SK-N-SH treated with all-trans-retinoic acid at 6 μM for 48 hours (cell line): ENCODE measurements around the gene ZNF276.

Source experiments
- PPARA ChIP-seq: fragments of 250-450 bp; sonication (Bioruptor Pico); IDR thresholded peaks from 2 replicates; pipeline ENCODE4 v1.5.0; 2020; ENCODE audit warnings: mild to moderate bottlenecking, borderline replicate concordance
- TF ChIP-seq, protein P1 (sequence below): fragments of 250-450 bp; sonication (Bioruptor Pico); IDR thresholded peaks from 2 replicates; pipeline ENCODE4 v1.5.1; 2020; ENCODE audit warnings: low read depth, mild to moderate bottlenecking, moderate library complexity

DNA sequence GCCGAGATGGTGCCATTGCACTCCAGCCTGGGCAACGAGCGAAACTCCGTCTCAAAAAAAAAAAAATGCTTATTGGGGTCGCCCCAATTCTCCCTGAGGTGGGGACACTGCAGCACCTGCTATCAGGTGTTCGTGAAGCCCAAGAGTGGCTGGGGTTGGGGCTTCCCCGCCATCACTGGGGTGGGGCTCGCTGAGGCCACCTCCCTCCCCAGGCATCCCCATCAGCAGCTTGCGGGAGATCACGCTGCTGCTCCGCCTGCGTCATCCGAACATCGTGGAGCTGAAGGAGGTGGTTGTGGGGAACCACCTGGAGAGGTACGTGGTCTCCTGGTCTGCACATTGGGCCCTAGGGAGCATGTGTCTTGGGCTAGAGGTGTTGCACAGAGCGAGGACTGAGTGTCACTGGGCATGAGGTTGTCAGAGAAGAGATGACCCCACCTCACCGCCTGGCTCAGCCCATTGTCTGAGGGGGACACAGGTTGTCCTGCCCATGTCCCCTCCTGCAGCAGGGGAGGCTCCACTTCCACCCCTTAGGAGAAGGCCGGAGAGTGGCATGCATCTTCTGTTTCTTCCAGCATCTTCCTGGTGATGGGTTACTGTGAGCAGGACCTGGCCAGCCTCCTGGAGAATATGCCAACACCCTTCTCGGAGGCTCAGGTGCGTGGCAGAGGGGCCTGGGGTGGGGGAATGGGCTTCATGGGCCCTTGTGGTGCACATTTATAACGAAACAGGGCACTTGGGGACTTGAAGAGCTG lies 29.9 kb upstream of the ZNF276 start:
- TF ChIP-seq, protein P1, sequence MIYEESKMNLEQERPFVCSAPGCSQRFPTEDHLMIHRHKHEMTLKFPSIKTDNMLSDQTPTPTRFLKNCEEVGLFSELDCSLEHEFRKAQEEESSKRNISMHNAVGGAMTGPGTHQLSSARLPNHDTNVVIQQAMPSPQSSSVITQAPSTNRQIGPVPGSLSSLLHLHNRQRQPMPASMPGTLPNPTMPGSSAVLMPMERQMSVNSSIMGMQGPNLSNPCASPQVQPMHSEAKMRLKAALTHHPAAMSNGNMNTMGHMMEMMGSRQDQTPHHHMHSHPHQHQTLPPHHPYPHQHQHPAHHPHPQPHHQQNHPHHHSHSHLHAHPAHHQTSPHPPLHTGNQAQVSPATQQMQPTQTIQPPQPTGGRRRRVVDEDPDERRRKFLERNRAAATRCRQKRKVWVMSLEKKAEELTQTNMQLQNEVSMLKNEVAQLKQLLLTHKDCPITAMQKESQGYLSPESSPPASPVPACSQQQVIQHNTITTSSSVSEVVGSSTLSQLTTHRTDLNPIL, result no peak
- no peak for TF ChIP-seq PPARA (CRISPR knock-in tag)
